Mucosa of gallbladder (tissue), 1 donor: Measurements from ENCODE around the gene LRP2BP. TPM values are rescaled to one million over a fixed set of nuclear protein-coding genes. Genes with fewer than 3 reads are reported as not detected.
"Not testable (repeated sequence)": the region's sequence is repeated elsewhere in the genome, so short reads cannot be mapped to it uniquely, and the experiment has no call there.

ENCODE experiments used
- DNase-seq: peaks from one replicate; pipeline ENCODE4 v3.0.0-alpha.2; 2020; ENCODE audit warnings: low spot score
- total RNA-seq: library from RNA; stranded (reverse); gene quantifications from one replicate; pipeline ENCODE4 v1.2.1, GENCODE V29; 2021
- donor health status: DM: no; HTN: no; CAD: no.

LRP2BP gene
- total RNA-seq, 1 donor from 2014 or later = 0.95 TPM

- DNase-seq = no peak
Observed at GRCh38 chr4:185361872-185362271, 33.9 kb downstream of the LRP2BP start.

GRCh38 chr4:185359767-185360446 lies 35.8 kb downstream of the LRP2BP start:
- DNase-seq = no peak

DNA sequence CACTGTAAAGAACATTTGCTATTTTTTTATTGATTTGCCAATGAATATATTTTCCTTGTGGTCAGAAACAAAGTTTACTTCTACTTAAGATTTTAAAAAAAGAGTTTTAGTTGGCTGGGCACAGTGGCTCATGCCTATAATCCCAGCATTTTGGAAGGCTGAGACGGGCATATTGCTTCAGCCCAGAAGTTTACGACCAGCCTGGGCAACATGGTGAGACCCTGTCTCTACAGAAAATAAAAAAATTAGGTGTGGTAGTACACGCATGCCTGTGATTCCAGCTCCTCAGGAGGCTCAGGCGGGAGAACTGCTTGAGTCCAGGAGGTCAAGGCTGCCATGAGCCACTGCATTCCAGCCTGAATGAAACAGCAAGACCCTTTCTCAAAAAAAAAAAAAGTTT lies 36.8 kb downstream of the LRP2BP start:
- no peak for DNase-seq

- no peak for DNase-seq
Observed at GRCh38 chr4:185358514-185358913, 37.2 kb downstream of the LRP2BP start.

DNA sequence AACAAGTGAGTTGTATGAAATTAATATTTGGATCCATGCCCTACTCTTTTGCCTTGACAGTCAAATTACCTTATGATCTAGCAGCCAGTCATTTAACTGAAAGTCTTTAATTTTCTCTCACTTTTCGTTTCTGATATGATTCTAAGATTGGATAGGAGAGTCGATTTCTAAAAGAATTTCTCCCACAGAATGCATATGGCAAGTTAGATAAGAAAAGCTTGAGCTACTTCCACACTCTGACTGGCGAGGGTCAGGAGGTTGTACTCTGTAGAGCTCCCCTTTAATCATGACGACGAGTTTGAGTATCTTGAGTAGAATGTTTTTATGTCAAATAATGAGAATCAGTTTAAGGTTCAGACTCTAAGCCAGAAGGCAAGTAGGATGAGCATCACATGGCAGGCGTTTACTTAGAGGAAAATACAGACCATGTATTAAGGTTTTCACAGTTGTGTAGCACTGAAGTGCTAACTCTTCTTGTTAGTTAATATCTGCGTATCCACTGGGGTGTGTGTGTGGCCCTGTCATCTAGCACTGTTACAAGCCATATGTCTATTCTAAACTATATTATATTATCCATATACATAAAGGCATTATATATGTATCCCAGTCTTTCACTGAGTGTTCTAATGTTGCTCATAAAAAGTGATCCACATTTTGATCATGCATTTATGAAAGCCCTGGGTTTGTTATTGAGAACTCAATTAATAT lies 37.8 kb downstream of the LRP2BP start:
- DNase-seq = no peak

DNA sequence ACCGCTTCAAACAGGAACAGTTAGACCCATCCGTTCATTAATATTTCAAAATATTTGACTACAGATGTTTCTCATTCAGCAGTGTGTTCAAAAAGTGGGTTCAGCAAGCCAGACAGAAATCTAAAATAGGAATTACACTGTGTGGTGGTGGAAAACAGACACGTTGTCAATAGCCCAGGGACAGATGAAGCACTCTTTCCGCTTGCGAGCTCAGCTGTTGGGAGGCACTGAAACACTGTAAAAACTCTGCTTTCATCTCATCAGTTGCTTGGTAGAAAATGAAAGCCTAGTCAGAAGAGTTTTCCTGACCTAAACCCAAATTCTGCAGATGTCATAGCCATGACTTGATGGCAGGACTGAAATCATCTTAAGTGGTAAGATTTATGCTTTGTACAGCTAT lies 38.5 kb downstream of the LRP2BP start:
- DNase-seq = no peak

GRCh38 chr4:185352741-185353140 lies 43.0 kb downstream of the LRP2BP start:
- DNase-seq = no peak

DNA sequence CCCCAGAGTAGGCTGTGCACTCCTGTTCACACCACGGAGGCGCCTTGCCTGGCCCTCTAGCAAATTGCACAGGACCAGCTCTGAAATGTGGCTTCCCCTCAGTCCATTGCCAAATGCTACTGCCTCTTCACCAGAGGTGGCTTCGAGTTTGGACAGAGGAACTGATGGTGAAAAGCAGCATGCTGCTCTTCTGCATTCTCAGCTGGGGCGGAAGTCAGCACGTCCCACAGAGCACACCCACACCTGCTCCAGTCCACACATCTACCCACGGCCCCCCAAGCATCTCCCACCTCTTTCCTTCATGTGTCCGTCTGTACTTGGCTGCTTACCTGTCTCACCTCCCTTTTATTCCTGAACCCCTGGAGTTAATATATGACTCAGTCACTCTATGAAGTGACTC lies 43.5 kb downstream of the LRP2BP start:
- DNase-seq = no peak

DNA sequence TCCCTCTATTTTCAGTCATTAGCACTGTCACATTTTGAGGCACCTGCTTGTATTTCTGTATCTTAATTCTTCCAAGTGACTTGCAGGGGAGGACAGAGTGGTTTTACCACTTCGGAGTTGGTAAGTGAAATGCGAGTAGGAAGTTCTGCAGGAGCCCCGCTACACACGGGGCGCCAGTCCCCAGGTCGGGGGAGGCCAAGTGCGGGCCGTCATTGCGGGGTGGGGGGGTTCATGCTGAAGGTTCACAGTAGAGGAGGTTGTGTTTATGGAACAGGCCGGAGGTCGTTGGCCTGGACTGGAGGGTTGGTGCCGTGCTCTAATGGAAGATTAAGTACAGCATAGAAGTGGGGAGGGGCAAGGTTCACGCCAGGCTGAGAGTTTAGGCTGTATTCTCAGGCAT lies 44.0 kb downstream of the LRP2BP start:
- DNase-seq = no peak

DNA sequence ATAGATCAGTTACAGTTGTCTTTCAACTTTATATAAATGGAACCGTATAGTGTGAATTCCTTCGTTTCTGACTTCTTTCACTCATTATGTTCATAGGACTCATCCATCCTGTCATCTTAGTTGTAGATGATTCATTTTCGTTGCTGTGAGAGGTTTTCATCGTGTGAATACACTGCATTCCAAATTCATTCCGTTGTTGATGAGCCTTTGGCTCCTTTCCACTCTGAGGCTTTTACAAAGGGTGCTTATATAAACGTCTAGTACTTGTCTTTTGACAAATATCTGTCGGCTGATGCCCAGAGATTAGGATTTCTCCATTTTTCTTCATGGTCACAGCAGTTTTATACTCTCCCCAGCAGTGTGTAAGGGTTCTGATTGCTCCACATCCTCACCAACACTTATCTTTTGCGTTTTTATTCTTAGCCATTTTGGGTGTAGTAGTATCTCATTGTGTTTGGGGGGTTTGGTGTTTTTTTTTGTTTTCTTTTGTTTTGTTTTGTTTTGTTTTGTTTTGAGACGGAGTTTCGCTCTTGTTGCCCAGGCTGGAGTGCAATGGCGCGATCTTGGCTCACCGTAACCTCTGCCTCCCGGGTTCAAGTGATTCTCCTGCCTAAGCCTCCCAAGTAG lies 48.6 kb downstream of the LRP2BP start:
- no peak for DNase-seq

GRCh38 chr4:185344743-185345538 lies 50.8 kb downstream of the LRP2BP start:
- no peak for DNase-seq

- DNase-seq = no peak
Observed at GRCh38 chr4:185343726-185344581, 51.8 kb downstream of the LRP2BP start.

- no peak for DNase-seq
Observed at GRCh38 chr4:185341841-185342240, 53.9 kb downstream of the LRP2BP start.

DNA sequence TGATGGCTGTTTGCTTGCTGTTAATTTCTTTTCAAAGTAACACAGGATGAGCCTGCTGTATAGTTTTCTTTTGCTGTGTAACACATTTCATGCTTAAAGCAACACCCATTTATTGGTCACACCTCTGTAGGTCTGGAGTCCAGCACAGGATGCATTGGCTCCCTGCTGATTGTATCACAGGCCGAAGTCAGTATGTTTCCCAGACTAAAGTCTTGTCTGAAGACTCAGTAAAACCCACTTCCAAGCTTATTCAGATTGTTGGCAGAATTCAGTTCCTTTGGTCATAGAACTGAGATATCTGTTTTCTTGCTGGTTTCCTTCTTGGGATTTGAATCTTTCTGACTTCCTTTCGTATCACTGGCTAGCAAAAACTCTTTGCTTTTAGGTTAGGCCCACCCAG lies 54.3 kb downstream of the LRP2BP start:
- DNase-seq = no peak

DNA sequence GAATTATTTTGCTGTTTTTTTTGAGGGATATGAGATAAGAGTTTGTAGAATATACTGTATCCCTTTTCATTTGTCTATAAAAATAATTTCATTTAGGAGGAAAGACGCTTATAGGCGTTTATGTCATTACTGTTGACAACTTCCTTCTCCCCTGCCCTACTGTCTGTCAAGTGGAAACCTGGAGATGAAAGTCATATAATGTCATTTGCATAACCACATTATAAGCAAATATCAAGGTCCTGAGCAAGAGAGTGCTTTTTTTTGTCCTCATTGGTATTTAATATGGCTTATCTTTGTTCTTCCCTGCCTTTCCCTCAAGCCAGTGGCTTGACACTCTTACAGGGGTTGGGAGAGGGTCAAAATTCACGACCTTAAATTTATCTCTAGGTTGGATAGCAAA lies 55.8 kb downstream of the LRP2BP start:
- DNase-seq = no peak

DNA sequence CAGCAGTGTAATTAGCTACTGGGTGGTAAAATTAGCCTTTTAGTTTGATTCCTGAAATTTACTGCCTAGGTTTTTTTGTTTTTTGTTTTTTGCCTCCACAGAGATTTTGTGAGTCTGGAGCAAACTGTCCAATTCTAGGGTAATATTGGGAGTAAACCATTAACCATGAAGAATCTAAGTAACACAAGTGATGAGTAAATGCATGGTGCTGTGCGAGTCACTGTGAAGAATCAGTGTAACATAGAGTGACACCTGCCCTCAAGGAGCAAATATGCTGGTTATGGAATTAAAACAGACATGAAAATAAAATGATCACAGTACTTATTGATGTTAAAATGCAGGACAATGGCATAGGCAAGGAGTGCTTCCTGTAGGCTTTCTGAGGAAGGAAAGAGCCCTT lies 60.1 kb downstream of the LRP2BP start:
- DNase-seq = no peak

GRCh38 chr4:185334326-185334725 lies 61.4 kb downstream of the LRP2BP start:
- no peak for DNase-seq

- no peak for DNase-seq
Observed at GRCh38 chr4:185332575-185333464, 62.9 kb downstream of the LRP2BP start.

GRCh38 chr4:185329879-185330510 lies 65.7 kb downstream of the LRP2BP start:
- not testable (repeated sequence) for DNase-seq

GRCh38 chr4:185328586-185328985 lies 67.1 kb downstream of the LRP2BP start:
- DNase-seq = no peak
